Measurements from ENCODE around the gene BRSK1. TPM values are rescaled to one million over a fixed set of nuclear protein-coding genes. Genes with fewer than 3 reads are reported as not detected.

The BRSK1 gene
- total RNA-seq, 2 donors from 2014 or later: 6.7 to 8.4 TPM

DNA sequence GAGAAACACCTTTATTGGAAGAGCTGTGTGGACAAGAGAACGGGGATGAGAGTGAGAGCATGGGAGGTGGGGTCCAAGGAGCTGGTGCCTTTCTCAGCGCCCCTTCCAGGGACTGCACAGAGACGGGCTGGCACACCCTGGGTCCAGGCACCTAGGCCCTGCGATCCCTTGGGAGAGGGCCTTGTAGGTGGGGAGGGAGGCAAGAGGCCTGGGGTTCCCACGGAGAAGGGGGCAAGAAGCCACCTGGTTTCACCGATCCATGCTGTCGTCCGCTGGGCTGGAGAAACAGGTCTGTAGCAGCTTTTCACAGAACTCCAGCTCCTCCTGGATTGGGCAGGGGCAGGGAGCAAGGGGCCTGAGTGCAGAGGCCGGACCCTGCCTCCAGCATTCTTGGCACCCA, 21.4 kb upstream of the BRSK1 start:
- H3K9me3 Mint-ChIP-seq: peaks cover 6 to 8% of the 10 kb centered on the region in 2 donors
- H3K27ac Mint-ChIP-seq: no peak overlapping the region
- ATAC-seq (no peak), DNase-seq (ENCODE audit: low spot score in 2 of 2) (no peak)
- peaks cover 21 to 24% of the 10 kb centered on the region in 2 donors for H3K36me3 Mint-ChIP-seq

DNA sequence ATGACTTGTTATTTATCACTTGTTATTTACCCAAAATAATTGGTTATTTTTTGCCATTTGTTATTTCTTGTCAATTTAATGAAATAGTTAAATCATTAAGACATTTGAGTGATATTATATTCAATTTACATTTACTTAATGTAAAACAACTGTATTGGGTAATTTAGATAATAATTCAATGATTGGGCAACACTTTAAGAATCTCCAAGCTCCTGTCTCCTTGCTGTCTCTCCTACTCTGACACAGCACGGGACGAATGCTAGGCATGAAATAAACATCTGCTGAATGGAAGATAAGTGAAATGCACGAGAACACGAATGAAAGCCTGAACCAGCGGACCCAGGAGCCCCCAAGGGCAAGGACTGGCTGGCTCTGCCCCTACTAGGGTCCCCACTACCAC, 19.3 kb upstream of the BRSK1 start:
- no peak overlapping the region for H3K27ac Mint-ChIP-seq
- ATAC-seq: no peak

DNA sequence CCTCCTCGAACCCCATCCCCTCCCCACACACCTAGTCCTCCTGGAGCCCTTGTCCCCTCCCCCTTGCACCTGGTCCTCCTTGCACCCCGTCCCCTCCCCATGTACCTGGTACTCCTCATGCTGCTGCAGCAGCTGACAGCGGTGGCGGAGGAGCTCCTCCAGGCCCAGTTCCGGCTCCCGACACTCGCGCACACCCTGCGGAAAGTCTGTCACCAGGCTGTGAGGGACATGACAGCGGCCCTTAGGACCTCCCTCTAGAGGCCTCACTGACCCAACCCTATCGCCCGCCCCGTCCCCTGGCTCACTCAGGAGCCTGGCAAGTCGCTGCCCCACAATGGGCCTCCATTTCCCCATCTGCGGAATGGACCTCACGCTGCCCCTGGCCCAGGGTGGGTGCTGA, 18.6 kb upstream of the BRSK1 start:
- DNase-seq (ENCODE audit: low spot score in 2 of 2): no peak
- no peak for ATAC-seq
- no peak overlapping the region for H3K27ac Mint-ChIP-seq
- peaks cover 12 to 13% of the 10 kb centered on the region in 2 donors for H3K36me3 Mint-ChIP-seq
- H3K9me3 Mint-ChIP-seq: peaks cover 6 to 8% of the 10 kb centered on the region in 2 donors

More for the DNA sequence above, 19.3 kb upstream of the BRSK1 start:
- Mint-ChIP-seq H3K9me3 (peaks cover 6 to 8% of the 10 kb centered on the region in 2 donors), H3K36me3 (peaks cover 12 to 14% of the 10 kb centered on the region in 2 donors)
- no peak for DNase-seq (ENCODE audit: low spot score in 2 of 2)

DNA sequence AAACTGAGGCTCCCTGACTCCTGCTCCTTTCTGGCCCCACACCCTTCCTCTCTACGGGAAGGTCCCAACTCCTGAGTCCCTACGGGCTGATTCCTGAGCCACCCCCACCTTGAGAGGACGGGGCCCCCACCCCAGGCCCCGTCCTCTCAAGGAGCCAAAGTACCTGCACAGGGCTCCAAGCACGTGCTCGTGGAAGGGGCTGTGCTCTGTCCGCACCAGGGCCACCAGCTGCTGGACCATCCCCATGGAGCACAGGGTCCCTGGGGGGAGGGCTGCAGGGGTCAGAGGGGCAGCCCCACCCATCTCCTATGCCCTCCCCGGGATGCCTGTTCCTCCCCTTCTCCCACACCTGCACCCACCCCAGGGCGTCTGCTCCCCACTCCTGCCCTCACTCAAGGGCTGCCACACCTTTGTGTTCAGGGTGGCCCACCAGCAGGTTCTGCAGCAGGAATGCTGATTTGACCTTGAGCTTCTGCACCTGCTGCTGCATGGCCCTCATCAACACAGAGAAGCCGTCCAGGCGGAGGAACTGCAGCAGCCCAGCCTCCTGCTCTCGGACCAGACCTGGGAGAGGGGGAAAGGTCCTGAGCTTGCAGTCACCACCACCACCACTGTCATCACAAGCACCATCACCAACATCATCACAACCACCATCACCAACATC, 17.9 kb upstream of the BRSK1 start:
- no peak for DNase-seq (ENCODE audit: low spot score in 2 of 2)
- no peak for ATAC-seq
- Mint-ChIP-seq H3K36me3 (peaks cover 12 to 13% of the 10 kb centered on the region in 2 donors), H3K9me3 (peaks cover 6 to 8% of the 10 kb centered on the region in 2 donors), H3K27ac (no peak overlapping the region)

DNA sequence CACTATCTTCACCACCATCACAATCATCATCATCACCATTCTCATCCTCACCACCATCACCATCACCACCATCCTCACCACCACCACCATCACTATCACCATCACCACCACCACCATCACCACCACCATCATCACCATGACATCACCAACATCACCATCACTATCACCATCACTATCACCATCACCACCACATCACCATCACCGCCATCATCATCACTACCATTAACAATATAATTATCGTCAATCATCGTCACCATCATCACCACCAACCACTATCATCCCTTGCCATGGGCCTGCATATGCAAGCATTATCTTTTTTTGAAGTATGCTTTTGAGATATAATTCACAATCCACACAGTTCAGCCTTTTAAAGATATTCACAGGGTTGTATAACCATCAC, 17.4 kb upstream of the BRSK1 start:
- Mint-ChIP-seq H3K36me3 (peaks cover 12 to 13% of the 10 kb centered on the region in 2 donors), H3K27ac (no peak overlapping the region), H3K9me3 (peaks cover 6 to 8% of the 10 kb centered on the region in 2 donors)
- no peak for DNase-seq (ENCODE audit: low spot score in 2 of 2)
- no peak for ATAC-seq

DNA sequence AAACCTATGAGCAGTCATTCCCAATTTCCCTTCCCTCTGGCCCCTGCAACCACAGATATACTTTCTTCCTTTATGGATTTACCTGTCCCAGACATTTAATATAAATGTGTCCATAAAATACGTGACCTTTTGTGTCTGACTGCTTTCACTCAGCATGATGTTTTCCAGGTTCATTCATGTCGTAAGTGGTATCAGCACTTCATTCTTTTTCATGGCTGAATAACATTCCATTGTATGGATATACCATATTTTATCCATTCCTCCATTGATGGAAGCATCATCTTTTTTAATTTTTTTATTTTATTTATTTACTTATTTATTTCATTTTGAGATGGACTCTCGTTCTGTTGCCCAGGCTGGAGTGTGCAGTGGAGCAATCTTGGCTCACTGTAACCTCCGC, 17.0 kb upstream of the BRSK1 start:
- Mint-ChIP-seq H3K27ac (no peak overlapping the region), H3K9me3 (peaks cover 6 to 8% of the 10 kb centered on the region in 2 donors), H3K36me3 (peaks cover 12 to 13% of the 10 kb centered on the region in 2 donors)
- DNase-seq (ENCODE audit: low spot score in 2 of 2) (no peak), ATAC-seq (no peak)

DNA sequence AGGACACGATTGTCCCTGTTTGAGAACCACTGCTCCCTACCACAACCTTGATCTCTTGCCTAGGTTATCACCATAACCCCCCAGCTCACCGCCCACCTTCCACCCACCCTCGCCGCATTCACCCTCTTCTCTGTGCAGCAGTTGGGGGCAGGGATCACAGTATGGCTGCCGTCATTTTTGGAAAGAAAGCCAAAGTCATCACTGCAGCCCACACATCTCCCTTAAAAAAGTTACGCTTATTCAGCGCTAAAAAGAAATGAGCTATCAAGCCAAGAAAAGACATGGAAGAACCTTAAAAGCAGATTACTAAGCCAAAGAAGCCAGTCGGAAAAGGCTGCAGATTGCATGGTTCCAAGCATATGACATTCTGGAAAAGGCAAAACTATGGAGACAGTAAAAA, 14.5 kb upstream of the BRSK1 start:
- Mint-ChIP-seq H3K9me3 (peaks cover 6 to 8% of the 10 kb centered on the region in 2 donors), H3K36me3 (peaks cover 7 to 27% of the 10 kb centered on the region in 2 donors), H3K27ac (no peak overlapping the region)
- ATAC-seq: no peak
- DNase-seq (ENCODE audit: low spot score in 2 of 2): no peak

DNA sequence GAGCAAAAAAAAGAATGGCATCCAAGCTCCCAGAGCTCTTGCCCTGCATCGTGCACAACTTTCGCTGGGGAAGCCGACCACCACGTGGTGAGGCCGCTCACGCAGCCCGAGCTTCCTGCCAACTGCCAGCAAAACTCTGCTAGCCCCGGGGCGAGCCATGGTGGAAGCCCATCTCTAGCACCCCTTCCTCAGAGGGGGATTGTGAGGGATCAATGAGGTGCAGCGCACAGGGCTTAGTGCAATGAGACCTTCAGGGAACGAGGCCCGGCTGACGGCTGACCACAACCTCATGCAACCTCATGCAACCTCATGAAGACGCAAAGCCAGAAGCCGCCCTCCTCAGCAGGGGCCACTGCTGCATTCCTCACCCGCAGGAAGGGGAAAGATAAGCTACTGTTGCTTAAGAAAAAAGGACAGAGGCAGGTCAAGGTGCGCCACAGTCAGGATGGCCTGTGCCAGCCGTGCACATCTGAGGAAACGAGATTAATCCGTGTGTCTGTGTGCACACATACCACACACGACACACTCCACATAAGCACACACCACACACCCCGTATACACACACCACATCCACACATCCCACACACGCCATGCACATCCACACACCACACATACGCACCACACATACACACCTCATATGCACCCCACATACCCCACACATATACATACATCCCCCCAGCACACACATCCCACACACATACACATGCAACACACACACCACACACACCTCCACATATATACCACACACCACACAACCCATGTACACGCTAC, 13.4 kb upstream of the BRSK1 start:
- DNase-seq (ENCODE audit: low spot score in 2 of 2) (no peak), ATAC-seq (no peak)
- Mint-ChIP-seq H3K36me3 (peaks cover 7 to 27% of the 10 kb centered on the region in 2 donors), H3K9me3 (peaks cover 6 to 8% of the 10 kb centered on the region in 2 donors), H3K27ac (no peak overlapping the region)

DNA sequence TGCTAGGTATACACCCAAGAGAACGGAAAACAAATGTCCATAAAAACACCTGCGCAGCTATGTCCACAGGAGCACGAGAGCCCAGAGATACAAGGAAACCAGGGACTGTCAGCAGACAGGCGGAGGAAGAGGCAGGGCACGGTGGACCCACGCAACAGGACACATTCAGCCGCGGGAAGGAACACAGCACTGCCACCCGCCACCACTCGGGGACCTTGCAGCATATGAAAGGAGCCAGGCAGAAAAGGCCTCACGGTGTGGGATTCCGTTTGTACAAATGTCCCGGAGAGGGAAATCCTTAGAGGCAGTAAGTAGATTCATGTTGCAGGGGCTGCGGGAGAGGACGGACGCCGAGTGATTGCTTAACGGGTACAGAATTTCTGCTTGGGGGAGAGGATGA, 11.7 kb upstream of the BRSK1 start:
- ATAC-seq: no peak
- no peak for DNase-seq (ENCODE audit: low spot score in 2 of 2)
- Mint-ChIP-seq H3K27ac (peak overlapping the region in 1 of 2 donors; percentile 69), H3K9me3 (no peaks in the 10 kb centered on the region), H3K36me3 (peaks cover 0 to 24% of the 10 kb centered on the region in 2 donors)

DNA sequence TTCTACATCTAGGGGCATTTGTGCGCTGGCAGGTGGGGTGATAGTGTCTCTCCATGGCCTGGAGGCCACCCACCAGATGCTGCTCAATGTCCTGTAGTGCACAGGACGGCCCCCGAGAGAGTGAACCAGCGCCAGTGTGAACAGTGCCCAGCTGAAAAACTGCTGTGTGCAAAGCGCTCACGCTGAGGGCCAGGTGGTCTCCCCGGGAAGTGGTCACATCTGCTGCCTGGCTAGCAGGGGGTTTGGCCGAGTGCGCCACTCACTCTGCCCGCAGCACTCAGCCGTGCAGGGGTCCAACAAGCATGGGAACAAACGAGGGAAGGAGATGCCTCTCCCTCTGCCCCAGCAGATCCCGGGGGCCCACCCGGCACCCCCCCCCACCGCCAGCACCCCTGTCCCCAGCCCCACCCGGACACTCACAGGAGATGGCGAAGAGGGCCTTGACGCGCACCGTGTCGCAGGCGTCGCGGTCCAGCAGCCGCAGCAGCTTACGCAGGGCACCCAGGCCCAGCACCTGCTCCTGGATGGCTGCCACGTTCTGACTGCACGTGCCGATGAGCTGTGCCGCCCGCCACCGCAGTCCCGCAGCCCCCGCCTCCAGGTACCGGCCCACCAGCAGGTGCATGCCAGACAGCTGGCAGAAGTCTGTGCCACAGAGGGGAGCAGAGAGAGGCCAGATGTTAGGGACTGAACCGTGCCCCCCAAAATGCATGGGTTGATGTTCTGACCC, 9.7 kb upstream of the BRSK1 start:
- no peak for DNase-seq (ENCODE audit: low spot score in 2 of 2)
- no peak overlapping the region for H3K27ac Mint-ChIP-seq
- H3K9me3 Mint-ChIP-seq: no peaks in the 10 kb centered on the region
- ATAC-seq: no peak
- peaks cover 0 to 25% of the 10 kb centered on the region in 2 donors for H3K36me3 Mint-ChIP-seq

DNA sequence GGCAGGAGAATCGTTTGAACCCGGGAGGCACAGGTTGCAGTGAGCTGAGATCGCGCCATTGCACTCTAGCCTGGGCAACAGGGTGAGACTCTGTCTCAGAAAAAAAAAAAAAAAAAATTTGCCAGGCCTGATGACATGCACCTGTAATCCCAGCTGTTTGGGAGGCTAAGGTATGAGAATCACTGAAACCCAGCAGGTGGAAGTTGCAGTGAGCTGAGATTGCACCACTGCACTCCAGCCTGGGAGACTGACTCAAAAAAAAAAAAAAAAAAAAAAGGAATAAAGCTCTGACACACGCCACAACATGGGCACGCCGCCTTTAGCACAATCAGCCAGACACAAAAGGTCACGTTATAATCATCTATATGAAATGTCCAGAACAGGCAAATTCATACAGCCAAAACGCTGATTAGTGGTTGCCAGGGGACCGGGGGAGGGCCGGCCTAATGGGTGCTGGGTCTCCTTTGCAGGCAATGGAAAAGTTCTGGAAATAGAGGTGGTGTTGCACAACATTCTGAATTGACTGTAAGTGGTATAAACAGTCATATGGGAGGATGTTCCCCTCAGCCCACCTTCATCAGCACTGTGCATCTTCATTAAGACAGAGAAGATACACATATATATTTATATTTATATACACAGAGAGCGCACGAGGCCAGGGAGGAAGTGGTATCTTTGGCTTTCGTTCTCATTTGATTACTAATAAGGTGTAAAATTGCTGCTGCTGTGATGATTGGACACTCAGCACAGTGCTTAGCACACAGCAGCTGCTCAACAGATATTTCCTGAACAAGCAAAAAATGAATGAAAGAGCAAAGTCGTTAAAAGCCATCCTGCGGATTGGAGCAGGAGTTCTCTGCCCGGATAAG, 7.7 kb upstream of the BRSK1 start:
- DNase-seq (ENCODE audit: low spot score in 2 of 2): no peak
- peak overlapping the region in 1 of 2 donors; percentile 25 for H3K27ac Mint-ChIP-seq
- H3K9me3 Mint-ChIP-seq: no peaks in the 10 kb centered on the region
- peaks cover 5 to 28% of the 10 kb centered on the region in 2 donors for H3K36me3 Mint-ChIP-seq
- ATAC-seq: no peak

DNA sequence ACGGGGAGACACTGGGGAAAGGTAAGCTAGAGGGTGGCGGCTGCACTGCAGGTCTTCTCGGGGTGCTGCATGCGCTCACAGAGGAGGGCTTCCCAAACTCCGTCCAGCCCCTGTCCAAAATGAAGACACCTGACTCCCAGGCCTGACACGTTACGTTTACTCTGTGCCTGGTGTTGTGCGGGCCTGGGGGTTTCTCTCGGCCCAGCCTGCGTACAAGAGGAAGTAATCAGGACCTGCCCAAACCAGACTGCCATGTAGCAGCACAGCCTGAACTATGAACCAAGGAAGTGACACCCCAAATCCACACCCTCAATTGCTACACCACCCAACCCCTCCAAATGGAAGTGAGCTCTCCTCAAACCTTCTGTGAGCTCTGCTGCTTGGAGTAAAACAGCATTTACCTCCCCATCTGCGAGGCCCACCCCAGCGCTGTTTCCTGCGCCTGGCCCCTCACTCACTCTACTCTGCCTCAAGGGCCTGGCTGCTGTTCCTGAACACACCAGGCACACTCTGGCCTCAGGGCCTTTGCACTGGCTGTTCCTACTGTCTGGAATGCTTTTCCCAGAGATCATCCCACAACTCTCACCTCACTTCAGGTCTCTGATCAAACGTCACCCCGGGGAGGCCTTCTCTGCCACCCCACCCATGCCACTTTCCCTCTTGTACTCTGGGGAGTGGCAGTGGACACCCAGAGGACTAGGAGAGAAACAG, 6.9 kb upstream of the BRSK1 start:
- Mint-ChIP-seq H3K9me3 (no peaks in the 10 kb centered on the region), H3K36me3 (peaks cover 5 to 28% of the 10 kb centered on the region in 2 donors), H3K27ac (peak overlapping the region in 1 of 2 donors; percentile 88)
- DNase-seq (ENCODE audit: low spot score in 2 of 2) (no peak), ATAC-seq (no peak)

DNA sequence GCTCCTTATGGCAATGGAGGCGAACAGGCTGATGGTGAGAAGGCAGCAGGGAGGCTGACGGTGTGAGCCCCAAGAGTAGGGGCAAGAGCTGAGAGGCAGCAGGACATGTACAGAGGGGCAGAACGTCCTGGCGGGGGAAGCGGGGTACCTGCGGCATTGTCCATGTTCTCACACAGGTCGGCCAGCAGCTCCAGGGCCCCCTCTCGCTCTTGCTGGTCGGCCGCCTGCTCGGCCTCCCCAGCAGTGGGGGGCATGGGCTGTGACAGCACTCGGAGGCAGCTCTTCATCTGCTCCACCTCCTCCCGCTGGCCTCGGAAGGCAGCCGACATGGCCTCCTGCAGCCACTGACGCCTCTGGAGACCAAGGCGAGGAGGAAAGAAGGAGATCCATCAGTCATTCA, 6.3 kb upstream of the BRSK1 start:
- ATAC-seq: no peak
- no peak for DNase-seq (ENCODE audit: low spot score in 2 of 2)
- Mint-ChIP-seq H3K27ac (no peak overlapping the region), H3K9me3 (no peaks in the 10 kb centered on the region), H3K36me3 (peaks cover 5 to 23% of the 10 kb centered on the region in 2 donors)

DNA sequence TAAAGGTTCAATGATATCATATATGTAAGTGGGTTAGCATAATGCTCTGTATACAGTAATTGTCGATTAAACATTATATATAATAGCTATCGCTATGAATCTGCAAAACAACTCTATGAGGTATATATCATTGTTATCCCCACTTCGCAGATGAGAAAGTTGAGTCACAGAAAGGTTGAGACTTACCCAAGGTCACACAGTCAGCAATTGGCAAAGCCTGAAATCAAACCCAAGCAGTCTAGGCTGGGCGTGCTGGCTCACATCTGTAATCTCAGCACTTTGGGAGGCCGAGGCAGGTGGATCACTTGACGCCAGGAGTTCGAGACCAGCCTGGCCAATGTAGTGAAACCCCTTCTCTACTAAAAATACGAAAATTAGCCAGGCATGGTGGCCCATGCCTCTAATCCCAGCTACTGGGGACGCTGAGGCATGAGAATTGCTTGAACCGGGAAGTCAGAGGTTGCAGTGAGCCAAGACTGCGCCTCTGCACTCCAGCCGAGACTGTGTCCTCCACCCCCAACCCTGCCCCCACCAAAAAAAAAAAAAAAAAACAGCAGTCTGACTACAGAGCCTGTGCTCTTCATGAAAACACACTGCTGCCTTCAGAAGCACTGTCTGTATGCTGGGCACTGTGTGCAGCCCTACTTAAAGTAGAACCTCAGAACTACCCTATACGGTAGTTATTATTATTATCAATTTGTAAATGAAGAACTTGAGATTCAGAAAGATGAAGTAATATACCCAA, 5.2 kb upstream of the BRSK1 start:
- no peaks in the 10 kb centered on the region for H3K9me3 Mint-ChIP-seq
- no peak overlapping the region for H3K27ac Mint-ChIP-seq
- no peak for ATAC-seq
- peaks cover 5 to 16% of the 10 kb centered on the region in 2 donors for H3K36me3 Mint-ChIP-seq
- DNase-seq (ENCODE audit: low spot score in 2 of 2): no peak

DNA sequence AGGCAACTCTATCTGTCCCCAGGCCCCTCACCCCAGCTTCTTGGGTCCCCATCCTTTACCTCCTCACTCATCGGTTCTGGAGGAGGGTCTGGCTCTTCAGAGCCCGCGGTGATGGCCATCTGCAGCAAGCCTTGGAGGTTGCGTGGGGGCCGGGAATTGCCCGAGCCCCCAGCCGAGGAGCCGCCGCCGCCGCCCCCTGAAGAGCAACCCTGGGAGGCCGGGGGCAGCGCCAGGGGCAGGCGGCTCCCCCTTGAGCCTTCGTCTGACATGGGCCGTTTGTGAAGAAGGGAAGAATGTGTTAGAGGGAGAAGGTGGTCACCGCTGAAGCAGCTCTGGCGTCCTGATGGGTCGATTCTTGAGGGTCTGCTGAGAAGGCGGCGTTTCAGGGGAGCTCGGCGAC, 4.5 kb upstream of the BRSK1 start:
- ATAC-seq (no peak), DNase-seq (ENCODE audit: low spot score in 2 of 2) (no peak)
- Mint-ChIP-seq H3K27ac (peak overlapping the region; percentile 86 to 100), H3K9me3 (no peaks in the 10 kb centered on the region), H3K36me3 (peaks cover 5 to 13% of the 10 kb centered on the region in 2 donors)

Data from activated naive CD4-positive, alpha-beta T cell treated with anti-CD3 and anti-CD28 coated beads, Interleukin-2, amount 50 U/mL, for 72 hours (primary cell).